Right lobe of liver (tissue), 4 donors: ENCODE measurements around the gene DRC1.

Experiments used
- POLR2A ChIP-seq: fragments of 450-650 bp; IDR thresholded peaks from one replicate; pipeline ENCODE4 v1.6.1; 2017; ENCODE audit warnings: antibody characterized with exemption, mild to moderate bottlenecking
- TF ChIP-seq, protein P1 (sequence below), 4 donors: fragments of 200-600 bp in 3 of 4; fragments of 450-650 bp in 1 of 4; IDR thresholded peaks; one replicate each; pipeline versions ENCODE4 v1.5.1 to v1.8.0; 2016 to 2022; ENCODE audit warnings: antibody characterized with exemption in 4 of 4, mild to moderate bottlenecking in 2 of 4
- donor health status: DM: no; HTN: no; CAD: no.
- donor health status: DM: no; HTN: no; CAD: no.
- donor health status: DM: no; HTN: yes; CAD: no.

DNA sequence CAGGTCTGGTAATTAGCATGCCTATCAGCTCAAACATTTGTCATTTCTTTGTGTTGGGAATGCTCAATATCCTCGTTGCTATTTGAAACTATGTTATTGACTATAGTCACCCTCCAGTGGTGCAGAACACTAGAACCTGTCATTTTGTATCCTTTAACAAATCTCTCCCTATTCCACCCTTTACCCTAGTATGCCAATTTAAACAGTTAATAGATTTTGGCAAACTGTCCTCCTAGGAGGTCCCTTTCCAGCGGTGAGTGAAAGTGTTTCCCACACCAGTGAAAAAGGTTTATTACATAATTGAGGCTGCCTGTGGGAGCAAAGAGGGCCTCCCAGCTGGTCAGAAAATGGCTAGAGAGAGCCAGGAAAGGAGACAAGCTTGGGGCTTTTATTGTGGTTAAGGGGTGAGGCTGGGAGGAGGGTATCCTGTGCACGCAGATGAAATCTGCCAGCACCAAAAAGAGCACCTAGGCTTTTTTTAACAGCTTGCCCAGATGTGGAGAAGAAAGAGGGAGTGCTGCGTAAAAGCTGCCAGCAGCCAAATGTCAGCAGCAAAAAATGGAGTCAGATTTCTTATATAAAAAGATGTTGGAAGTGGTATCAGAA, 1.8 kb upstream of the DRC1 start:
- TF ChIP-seq, protein P1, sequence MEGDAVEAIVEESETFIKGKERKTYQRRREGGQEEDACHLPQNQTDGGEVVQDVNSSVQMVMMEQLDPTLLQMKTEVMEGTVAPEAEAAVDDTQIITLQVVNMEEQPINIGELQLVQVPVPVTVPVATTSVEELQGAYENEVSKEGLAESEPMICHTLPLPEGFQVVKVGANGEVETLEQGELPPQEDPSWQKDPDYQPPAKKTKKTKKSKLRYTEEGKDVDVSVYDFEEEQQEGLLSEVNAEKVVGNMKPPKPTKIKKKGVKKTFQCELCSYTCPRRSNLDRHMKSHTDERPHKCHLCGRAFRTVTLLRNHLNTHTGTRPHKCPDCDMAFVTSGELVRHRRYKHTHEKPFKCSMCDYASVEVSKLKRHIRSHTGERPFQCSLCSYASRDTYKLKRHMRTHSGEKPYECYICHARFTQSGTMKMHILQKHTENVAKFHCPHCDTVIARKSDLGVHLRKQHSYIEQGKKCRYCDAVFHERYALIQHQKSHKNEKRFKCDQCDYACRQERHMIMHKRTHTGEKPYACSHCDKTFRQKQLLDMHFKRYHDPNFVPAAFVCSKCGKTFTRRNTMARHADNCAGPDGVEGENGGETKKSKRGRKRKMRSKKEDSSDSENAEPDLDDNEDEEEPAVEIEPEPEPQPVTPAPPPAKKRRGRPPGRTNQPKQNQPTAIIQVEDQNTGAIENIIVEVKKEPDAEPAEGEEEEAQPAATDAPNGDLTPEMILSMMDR (IDR thresholded peaks at IDR 0.05) = no peak
- no peak for TF ChIP-seq POLR2A
